Sciatic nerve (tissue), 1 donor: Measurements from ENCODE around the gene C2. TPM values are rescaled to one million over a fixed set of nuclear protein-coding genes. Genes with fewer than 3 reads are reported as not detected.

Experiments used
- microRNA-seq: library from miRNA; unstranded; fragments of <30 nt; microRNA quantifications from one replicate; pipeline ENCODE4 v1.2.0, GENCODE V29; 2020
- total RNA-seq: library from RNA; stranded (reverse); fragmentation: NEBNext Ultra II Directional; extraction: Animal tissue kit (Norgen Biotek cat#: 25700); gene quantifications from one replicate; pipeline ENCODE4 v1.2.1, GENCODE V29; 2021
- donor health status: DM: no; HTN: no; CAD: no.

C2 gene
- total RNA-seq, 1 donor from 2014 or later: 25.0 TPM

Small RNAs within 50 kb of the gene (microRNA-seq; reads per million reads assigned to microRNA genes)
- gene MIR1236: not detected

Other genes with a start within 250 kb of the C2 start
- gene LY6G5C, start 246.7 kb upstream of the C2 start, total RNA-seq: 2.1 TPM
- gene ABHD16A, start 224.4 kb upstream of the C2 start, total RNA-seq: 46.0 TPM
- gene LY6G6F, start 220.9 kb upstream of the C2 start, total RNA-seq: not detected
- gene LY6G6D, start 212.4 kb upstream of the C2 start, total RNA-seq: not detected
- gene LY6G6C, start 206.0 kb upstream of the C2 start, total RNA-seq: 0.71 TPM
- 0.62 TPM for gene MPIG6B, start 204.3 kb upstream of the C2 start, total RNA-seq
- 124 TPM for gene DDAH2, start 198.4 kb upstream of the C2 start, total RNA-seq
- 239 TPM for gene CLIC1, start 191.2 kb upstream of the C2 start, total RNA-seq
- 21.2 TPM for gene MSH5, start 187.7 kb upstream of the C2 start, total RNA-seq
- gene SAPCD1, start 165.1 kb upstream of the C2 start, total RNA-seq: 4.9 TPM
- gene VWA7, start 150.4 kb upstream of the C2 start, total RNA-seq: 0.94 TPM
- 42.3 TPM for gene VARS1, start 132.0 kb upstream of the C2 start, total RNA-seq
- 30.1 TPM for gene LSM2, start 120.8 kb upstream of the C2 start, total RNA-seq
- gene HSPA1L, start 112.4 kb upstream of the C2 start, total RNA-seq: 2.8 TPM
- 195 TPM for gene HSPA1A, start 112.2 kb upstream of the C2 start, total RNA-seq
- gene HSPA1B, start 100.0 kb upstream of the C2 start, total RNA-seq: 181 TPM
- 22.1 TPM for gene NEU1, start 64.9 kb upstream of the C2 start, total RNA-seq
- 2.1 TPM for gene SLC44A4, start 48.7 kb upstream of the C2 start, total RNA-seq
- gene EHMT2, start 30.0 kb upstream of the C2 start, total RNA-seq: 49.4 TPM
- gene ZBTB12, start 25.6 kb upstream of the C2 start, total RNA-seq: 8.4 TPM
- 72.6 TPM for gene CFB, start 18.4 kb downstream of the C2 start, total RNA-seq
- gene NELFE, start 31.3 kb downstream of the C2 start, total RNA-seq: 55.1 TPM
- gene SKIC2, start 31.5 kb downstream of the C2 start, total RNA-seq: 60.0 TPM
- 23.0 TPM for gene DXO, start 44.4 kb downstream of the C2 start, total RNA-seq
- 453 TPM for gene C4A, start 54.3 kb downstream of the C2 start, total RNA-seq
- gene C4B, start 87.1 kb downstream of the C2 start, total RNA-seq: 392 TPM
- 6.1 TPM for gene CYP21A2, start 110.7 kb downstream of the C2 start, total RNA-seq
- gene TNXB, start 181.6 kb downstream of the C2 start, total RNA-seq: 423 TPM
- gene ATF6B, start 200.5 kb downstream of the C2 start, total RNA-seq: 88.4 TPM
- 2.8 TPM for gene FKBPL, start 202.6 kb downstream of the C2 start, total RNA-seq
- 6.1 TPM for gene PRRT1, start 224.2 kb downstream of the C2 start, total RNA-seq
- gene PPT2, start 226.4 kb downstream of the C2 start, total RNA-seq: 38.8 TPM
- 312 TPM for gene EGFL8, start 236.9 kb downstream of the C2 start, total RNA-seq
- 59.9 TPM for gene AGPAT1, start 248.4 kb downstream of the C2 start, total RNA-seq